IgD-negative memory B cell (primary cell): ENCODE measurements around the gene ATP12A. TPM values are rescaled to one million over a fixed set of nuclear protein-coding genes. Genes with fewer than 3 reads are reported as not detected.

Source experiments
- H3K27ac Mint-ChIP-seq, 3 donors: one replicate each; pipeline ENCODE4 v1.8.0; 2020 to 2022; ENCODE audit warnings: mild to moderate bottlenecking in 3 of 3, mixed read lengths in 3 of 3, moderate library complexity in 1 of 3
- H3K27me3 Mint-ChIP-seq: one replicate; pipeline ENCODE4 v1.8.0; 2021; ENCODE audit warnings: mixed read lengths
- H3K36me3 Mint-ChIP-seq: one replicate; pipeline ENCODE4 v1.8.0; 2020; ENCODE audit warnings: mild to moderate bottlenecking, mixed read lengths
- H3K4me1 Mint-ChIP-seq, 3 donors: one replicate each; pipeline ENCODE4 v1.8.0; 2020 to 2022; ENCODE audit warnings: mixed read lengths in 3 of 3, mild to moderate bottlenecking in 1 of 3
- H3K4me3 Mint-ChIP-seq, 4 donors: one replicate each; pipeline ENCODE4 v1.8.0; 2020 to 2022; ENCODE audit warnings: mild to moderate bottlenecking in 4 of 4, mixed read lengths in 4 of 4, moderate library complexity in 3 of 4
- H3K9me3 Mint-ChIP-seq, 3 donors: one replicate each; pipeline ENCODE4 v1.8.0; 2020 to 2021; ENCODE audit warnings: mixed read lengths in 3 of 3, mild to moderate bottlenecking in 1 of 3
- polyA plus RNA-seq: library from polyadenylated mRNA; unstranded; fragments of 300-500 nt; fragmentation: Illumina TruSeq; gene quantifications from one replicate; pipeline ENCODE4 v1.2.3, GENCODE V29; 2021

Gene ATP12A
- polyA plus RNA-seq, 1 donor from 2014 or later = not detected

DNA sequence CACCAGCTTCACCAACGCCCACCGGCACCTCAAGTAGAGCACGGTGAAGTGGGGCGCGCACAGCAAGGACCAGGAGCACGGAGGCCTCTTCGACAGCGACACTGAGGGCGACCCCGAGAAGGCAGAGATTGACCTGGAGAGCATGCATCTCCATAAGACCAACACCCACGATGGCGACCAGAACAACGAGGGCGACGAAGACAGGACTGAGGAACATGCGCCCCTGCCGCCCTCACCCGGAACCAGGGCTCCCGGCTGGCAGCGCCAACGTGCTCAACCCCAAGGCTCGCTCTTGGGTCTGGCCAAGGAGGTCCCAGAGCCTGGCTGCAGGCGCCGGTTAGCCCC is 65.3 kb downstream of the ATP12A start:
- Mint-ChIP-seq H3K4me1 (peaks cover 9 to 16% (median 11%) of the 10 kb centered on the region in 3 donors), H3K27me3 (peaks cover 30% of the 10 kb centered on the region), H3K4me3 (no peak overlapping the region), H3K27ac (no peak overlapping the region), H3K9me3 (no peaks in the 10 kb centered on the region), H3K36me3 (no peaks in the 10 kb centered on the region)

DNA sequence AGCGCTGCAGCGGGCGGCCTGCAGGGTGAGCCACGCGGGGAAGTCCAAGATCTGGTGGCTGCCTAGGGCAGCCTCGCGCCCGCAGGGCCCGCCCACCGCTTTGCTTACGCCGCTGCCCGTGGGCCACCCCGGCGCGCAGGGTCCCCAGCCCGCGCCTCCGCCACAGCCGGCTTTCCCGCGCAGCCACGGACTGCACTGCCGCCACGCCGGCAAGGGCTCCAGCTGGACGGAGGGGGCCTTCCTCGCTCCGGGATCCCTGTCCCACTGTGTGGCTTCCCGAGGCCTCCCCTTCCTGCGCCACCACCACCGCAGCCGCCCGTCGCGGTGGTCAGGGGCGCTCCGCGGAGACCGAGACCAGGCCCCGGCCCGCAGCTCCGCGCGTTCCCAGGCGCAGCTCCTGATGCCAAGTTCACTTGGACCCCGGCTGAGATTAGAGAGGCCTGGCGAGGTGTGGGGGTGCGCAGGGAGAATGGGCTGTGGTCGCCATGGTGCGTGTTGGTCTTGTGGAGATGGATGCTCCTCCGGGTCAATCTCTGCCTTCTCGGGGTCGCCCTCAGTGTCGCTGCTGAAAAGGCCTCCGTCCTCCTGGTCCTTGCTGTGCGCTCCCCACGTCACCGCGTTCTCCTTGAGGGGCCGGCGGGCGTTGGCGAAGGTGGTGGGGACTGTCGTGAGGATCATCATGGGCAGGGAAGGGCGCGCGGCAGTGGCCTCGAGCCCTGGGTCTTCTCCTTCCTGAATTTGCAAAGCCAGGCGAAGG is 65.8 kb downstream of the ATP12A start:
- Mint-ChIP-seq H3K4me1 (peaks cover 9 to 16% (median 11%) of the 10 kb centered on the region in 3 donors), H3K9me3 (no peaks in the 10 kb centered on the region), H3K27ac (no peak overlapping the region), H3K27me3 (peaks cover 30% of the 10 kb centered on the region), H3K4me3 (peak overlapping the region in 1 of 4 donors; percentile 60), H3K36me3 (no peaks in the 10 kb centered on the region)

DNA sequence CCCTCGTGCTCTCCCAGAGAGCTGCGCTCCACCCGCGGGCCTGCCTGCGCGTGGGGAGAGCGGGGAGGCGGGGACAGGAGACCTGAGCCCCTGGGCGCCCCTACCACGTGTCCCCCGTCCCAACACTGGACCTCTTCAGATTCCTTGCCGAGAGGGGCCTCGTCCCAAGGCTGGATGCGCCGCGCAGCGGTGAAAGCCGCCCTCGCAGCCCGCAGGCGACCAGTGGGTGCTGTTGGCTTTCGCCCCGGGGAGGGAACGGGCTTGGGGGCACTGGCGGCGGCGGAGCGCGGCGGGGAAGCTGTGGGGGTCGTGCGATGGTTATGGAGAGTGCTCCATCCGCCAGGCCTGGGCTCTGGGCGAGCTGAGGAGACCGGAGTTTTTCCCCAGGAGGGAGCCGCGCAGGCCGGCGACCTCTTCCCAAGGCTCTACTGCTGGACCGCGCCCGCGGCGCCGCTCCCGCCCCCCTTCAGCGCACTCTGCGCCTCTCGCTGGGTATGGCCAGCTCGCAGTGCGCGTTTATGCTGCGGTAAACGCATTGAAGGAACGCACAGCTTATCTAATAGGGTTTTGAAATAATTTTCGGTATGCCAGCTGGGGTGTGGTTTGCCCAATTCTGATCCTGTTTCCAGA is 66.5 kb downstream of the ATP12A start:
- Mint-ChIP-seq H3K9me3 (no peaks in the 10 kb centered on the region), H3K27ac (no peak overlapping the region), H3K4me1 (peaks cover 9 to 16% (median 11%) of the 10 kb centered on the region in 3 donors), H3K4me3 (peak overlapping the region in 3 of 4 donors; percentile 65 to 88 (median 74)), H3K36me3 (no peaks in the 10 kb centered on the region), H3K27me3 (peaks cover 30% of the 10 kb centered on the region)

DNA sequence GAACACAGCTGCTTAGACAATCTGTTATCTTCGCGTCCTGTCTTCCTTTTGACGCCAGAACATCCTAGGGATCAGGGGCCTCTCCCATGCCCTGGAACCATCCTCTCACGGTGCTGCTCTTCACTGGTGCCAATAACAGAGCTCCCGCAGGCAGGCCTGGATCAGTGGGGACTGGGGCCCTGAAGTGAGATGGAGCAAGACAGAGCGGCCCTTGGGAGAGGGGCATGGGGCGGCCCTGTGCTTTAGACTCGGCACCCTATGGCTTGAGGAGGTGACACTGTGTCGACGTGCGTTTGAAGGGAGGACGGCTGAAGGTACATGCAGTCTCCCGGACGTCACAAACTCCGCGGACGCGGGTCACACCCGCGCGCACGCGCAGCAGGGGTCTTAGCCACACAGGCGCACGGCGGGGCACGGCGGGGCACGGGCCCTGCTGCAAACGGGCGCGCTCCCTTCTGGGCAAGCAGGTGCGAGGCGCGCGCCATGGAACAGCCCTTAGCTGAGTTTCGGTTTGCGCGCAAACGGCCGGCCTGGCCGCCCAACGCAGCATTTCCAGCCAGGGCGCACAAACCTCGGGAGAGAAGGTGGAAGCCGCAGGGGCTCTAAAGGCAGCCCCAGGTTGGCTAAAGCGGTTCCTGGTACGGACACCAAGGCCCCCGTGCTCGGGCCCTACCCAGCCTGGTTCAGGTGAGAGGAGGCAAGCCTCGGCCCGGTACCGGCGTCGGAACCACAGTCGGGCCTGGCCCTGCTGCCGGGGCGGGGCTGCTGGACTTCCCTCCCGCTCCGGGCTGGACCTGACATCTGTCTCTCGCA is 67.2 kb downstream of the ATP12A start:
- H3K36me3 Mint-ChIP-seq = no peaks in the 10 kb centered on the region
- no peaks in the 10 kb centered on the region for H3K9me3 Mint-ChIP-seq
- H3K4me1 Mint-ChIP-seq = peaks cover 9 to 14% (median 11%) of the 10 kb centered on the region in 3 donors
- no peak overlapping the region for H3K27ac Mint-ChIP-seq
- H3K27me3 Mint-ChIP-seq = peaks cover 30% of the 10 kb centered on the region
- H3K4me3 Mint-ChIP-seq = peak overlapping the region in 3 of 4 donors; percentile 65 to 88 (median 85)

DNA sequence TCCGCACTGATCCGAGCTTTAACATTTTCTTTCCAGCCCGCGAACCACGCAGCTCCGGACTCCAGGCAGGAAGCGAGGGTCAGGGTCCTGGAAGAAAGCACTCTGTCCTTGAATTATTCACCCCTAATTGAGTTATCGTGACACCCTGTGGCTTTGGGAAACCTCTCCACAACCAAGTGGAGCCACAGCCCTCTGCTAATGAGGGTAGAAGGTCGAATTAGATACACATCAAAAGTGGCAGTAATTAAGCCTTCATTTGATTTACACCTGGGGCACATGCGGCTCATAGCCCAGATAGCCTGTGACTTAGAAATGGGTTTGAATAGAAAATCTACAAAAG is 67.8 kb downstream of the ATP12A start:
- peak overlapping the region in 3 of 4 donors; percentile 5 to 85 (median 58) for H3K4me3 Mint-ChIP-seq
- H3K27ac Mint-ChIP-seq = no peak overlapping the region
- H3K27me3 Mint-ChIP-seq = peaks cover 30% of the 10 kb centered on the region
- H3K4me1 Mint-ChIP-seq = peaks cover 8 to 14% (median 9%) of the 10 kb centered on the region in 3 donors
- H3K9me3 Mint-ChIP-seq = no peaks in the 10 kb centered on the region
- H3K36me3 Mint-ChIP-seq = no peaks in the 10 kb centered on the region

DNA sequence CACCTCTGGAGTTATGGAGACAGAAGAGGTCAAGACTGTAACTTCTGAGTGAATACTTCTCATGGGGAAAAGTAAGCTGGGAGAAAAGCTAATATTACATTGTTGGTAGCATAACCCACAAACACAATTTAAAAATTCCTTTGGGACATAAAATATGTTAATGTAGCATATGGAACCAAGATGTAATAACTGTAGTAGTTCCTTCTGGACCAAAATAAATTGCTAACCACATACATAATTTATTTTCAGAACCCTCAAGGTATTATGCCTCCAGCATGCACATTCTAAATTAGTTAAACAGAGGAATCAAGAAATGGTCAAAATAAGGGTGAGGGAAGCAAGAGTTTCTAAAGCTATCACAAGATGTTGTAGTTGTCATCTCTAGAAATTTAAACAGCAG is 79.0 kb downstream of the ATP12A start:
- Mint-ChIP-seq H3K9me3 (peaks cover 0 to 4% (median 0%) of the 10 kb centered on the region in 3 donors), H3K27ac (peak overlapping the region in 1 of 3 donors; percentile 22), H3K36me3 (no peaks in the 10 kb centered on the region), H3K4me3 (no peak overlapping the region), H3K4me1 (no peaks in the 10 kb centered on the region), H3K27me3 (peaks cover 7% of the 10 kb centered on the region)

Other genes with a start within 250 kb of the ATP12A start
- 44.3 TPM for gene PARP4, start 167.6 kb upstream of the ATP12A start, polyA plus RNA-seq
- not detected for gene RNF17, start 83.8 kb downstream of the ATP12A start, polyA plus RNA-seq